ENCODE measurements around the gene CAPZA1.
A peak's percentile ranks its signal among the peaks of the same experiment; 100 is the strongest.

The CAPZA1 gene

GRCh38 chr1:112715264-112716053 lies 95.8 kb downstream of the CAPZA1 start, which contains the start of gene PPM1J:
Gene PPM1J, minus strand, starts transcription at chr1:112715332. Its CDS starts 31 bp downstream, at chr1:112715301.
- peak; percentile 90 for DNase-seq (ENCODE audit: low read depth)

GRCh38 chr1:112716133-112716720 lies 96.6 kb downstream of the CAPZA1 start:
- DNase-seq (ENCODE audit: low read depth), result peak; percentile 74

- no peak for DNase-seq (ENCODE audit: low read depth)
These were observed 97.7 kb downstream of the CAPZA1 start for GRCh38 chr1:112717263-112717873.

- DNase-seq (ENCODE audit: low read depth), result peak; percentile 55
These were observed 99.2 kb downstream of the CAPZA1 start for GRCh38 chr1:112718691-112719418.

GRCh38 chr1:112719706-112720105 lies 100.1 kb downstream of the CAPZA1 start:
- DNase-seq (ENCODE audit: low read depth), result no peak

GRCh38 chr1:112720800-112721199 lies 101.2 kb downstream of the CAPZA1 start:
- no peak for DNase-seq (ENCODE audit: low read depth)
